ENCODE results near the gene P2RY14.
A peak's percentile ranks its signal among the peaks of the same experiment; 100 is the strongest.
"Not testable (repeated sequence)": the region's sequence is repeated elsewhere in the genome, so short reads cannot be mapped to it uniquely, and the experiment has no call there.

Gene P2RY14

DNA sequence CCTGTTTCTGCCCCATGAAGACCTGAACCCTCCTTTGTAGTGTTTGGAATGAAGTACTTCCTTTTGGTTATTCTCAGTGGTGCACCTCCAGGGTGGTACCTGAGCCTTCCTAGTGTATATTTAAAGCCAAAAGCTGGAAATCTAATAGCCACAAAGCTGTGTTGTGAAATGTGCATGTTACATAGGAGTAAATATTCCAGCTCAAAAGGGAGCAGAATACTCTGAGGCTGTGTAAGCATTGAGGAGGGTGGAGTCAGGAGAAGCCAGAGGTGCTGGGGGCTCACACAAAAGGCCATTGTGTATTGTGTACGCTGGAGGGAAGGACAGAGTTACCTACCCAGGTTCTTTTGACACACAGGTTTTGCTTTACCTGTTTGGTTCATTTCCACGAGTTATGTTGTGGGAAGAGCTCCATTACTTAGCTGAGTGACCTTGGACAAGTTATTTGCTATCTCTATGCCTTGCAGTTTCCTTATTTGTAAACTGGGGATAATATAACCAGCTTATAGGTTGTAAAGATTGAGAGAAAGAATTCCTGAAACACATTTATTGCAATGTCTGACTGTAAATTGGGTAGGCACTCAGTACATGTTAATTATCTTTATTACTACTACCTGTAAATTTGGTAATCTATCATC, 100.0 kb downstream of the P2RY14 start:
- Mint-ChIP-seq H3K36me3 (ENCODE audit: low read depth) (peaks cover 4% of the 10 kb centered on the region), H3K4me1 (ENCODE audit: low read depth) (peaks cover 29% of the 10 kb centered on the region), H3K27ac (no peak overlapping the region), H3K4me3 (no peak overlapping the region), H3K27me3 (ENCODE audit: low read depth) (no peaks in the 10 kb centered on the region), H3K9me3 (no peaks in the 10 kb centered on the region)

DNA sequence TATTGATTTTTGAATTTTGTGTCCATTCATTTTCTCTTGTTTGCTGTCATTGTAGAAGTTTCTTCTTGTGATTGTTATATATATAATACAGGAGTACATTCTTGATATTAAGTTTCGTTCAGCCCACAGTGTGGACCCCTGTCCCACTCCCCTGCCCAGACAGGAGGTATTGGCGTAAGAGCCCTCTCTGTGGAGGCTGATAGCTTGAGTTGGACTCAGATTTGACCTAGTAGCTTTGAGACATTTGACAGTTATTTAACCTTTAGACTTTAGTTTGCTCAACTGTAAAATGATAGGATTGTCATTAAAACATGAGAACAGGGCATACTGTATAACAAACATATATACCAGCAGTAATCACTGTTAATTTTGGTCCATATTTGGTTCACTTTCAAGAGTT, 102.4 kb downstream of the P2RY14 start:
- H3K27ac Mint-ChIP-seq, result no peak overlapping the region
- H3K9me3 Mint-ChIP-seq, result no peaks in the 10 kb centered on the region
- no peak overlapping the region for H3K4me3 Mint-ChIP-seq
- peaks cover 36% of the 10 kb centered on the region for H3K4me1 Mint-ChIP-seq (ENCODE audit: low read depth)
- H3K36me3 Mint-ChIP-seq (ENCODE audit: low read depth), result peaks cover 4% of the 10 kb centered on the region
- H3K27me3 Mint-ChIP-seq (ENCODE audit: low read depth), result no peaks in the 10 kb centered on the region

DNA sequence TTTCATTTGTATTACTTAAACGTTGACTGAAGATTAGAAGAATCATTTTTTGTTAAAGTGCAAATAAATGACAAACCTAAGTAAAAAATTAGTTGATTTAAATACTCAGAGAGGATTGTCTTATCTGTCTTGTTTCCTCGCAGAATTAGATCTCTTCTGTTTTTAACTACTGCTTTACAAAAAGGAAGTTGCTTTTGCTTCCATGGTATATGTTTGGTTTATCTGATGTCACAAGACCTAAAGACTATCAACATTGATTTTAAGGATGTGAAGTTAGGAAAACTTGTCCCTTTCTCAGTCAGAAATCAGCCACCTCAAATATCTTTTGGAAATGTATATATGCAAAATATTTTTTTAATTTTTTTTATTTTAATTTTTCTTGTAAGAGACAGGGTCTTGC, 104.0 kb downstream of the P2RY14 start:
- no peaks in the 10 kb centered on the region for H3K27me3 Mint-ChIP-seq (ENCODE audit: low read depth)
- no peak overlapping the region for H3K4me3 Mint-ChIP-seq
- H3K9me3 Mint-ChIP-seq, result no peaks in the 10 kb centered on the region
- H3K4me1 Mint-ChIP-seq (ENCODE audit: low read depth), result peaks cover 41% of the 10 kb centered on the region
- H3K27ac Mint-ChIP-seq, result no peak overlapping the region
- peaks cover 4% of the 10 kb centered on the region for H3K36me3 Mint-ChIP-seq (ENCODE audit: low read depth)

DNA sequence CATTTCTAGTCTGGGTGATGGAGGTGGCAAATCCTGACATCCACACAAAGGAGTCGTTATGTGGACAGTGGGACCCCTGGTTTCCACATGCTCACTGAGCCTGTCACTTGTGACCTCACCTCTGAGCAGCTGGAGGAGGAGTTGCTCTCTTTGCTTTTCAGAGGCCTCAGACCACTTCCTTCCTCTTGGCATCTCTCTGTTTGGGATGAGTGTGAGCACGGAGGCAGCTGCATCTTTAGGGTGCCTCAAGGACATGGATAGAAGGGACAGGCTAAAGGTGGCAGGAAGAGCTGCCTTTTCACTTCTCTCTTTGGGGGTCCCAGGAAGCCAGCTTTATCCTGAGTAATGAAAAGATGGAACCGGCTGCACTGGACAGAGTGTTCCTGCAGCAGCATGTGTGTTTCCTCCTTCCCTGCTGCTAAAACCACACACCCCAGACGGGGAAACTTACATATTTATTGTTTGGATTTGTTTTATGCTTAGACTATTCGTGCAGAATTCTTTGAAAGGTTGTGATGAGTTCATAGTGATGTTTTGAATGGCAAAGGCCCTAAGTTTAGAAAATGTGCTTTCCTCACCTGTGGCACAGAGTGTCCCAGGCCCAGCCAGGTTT, 107.1 kb downstream of the P2RY14 start:
- Mint-ChIP-seq H3K4me1 (ENCODE audit: low read depth) (peaks cover 47% of the 10 kb centered on the region), H3K27ac (peak overlapping the region; percentile 94), H3K9me3 (no peaks in the 10 kb centered on the region), H3K27me3 (ENCODE audit: low read depth) (no peaks in the 10 kb centered on the region), H3K36me3 (ENCODE audit: low read depth) (peaks cover 4% of the 10 kb centered on the region), H3K4me3 (peak overlapping the region; percentile 68)

DNA sequence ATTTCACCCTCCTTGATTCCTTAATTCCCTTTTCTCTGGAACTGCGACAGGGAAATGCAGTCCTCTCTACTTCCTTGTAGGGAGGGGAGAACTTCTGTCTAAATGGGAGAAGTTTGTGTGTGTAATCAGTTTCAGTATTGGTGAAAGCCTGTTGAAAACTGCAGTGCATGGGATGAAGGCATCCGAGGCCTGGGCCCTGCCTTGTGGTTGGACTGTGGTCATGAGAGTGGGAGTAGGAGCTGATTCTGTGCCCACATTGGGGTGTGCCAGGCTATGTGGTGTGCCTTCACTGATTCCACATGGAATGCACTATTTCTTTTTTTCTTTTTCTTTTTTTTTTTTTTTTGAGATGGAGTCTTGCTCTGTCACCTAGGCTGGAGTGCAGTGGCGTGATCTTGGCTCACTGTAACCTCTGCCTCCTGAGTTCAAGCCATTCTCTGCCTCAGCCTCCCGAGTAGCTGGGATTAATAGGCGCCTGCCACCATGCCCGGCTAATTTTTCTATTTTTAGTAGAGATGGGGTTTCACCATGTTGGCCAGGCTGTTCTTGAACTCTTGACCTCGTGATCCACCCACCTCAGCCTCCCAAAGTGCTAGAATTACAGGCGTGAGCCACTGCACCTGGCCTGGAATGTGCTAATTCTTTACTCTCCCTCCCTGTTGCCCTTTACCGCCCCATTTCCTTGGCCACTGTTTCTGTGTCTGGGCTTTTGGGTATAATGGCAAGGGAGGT, 108.2 kb downstream of the P2RY14 start:
- not testable (repeated sequence) for H3K36me3 Mint-ChIP-seq (ENCODE audit: low read depth); H3K27me3 Mint-ChIP-seq (ENCODE audit: low read depth); H3K9me3 Mint-ChIP-seq
- Mint-ChIP-seq H3K4me3 (peak overlapping the region; percentile 68), H3K27ac (peak overlapping the region; percentile 94), H3K4me1 (ENCODE audit: low read depth) (peaks cover 47% of the 10 kb centered on the region)

DNA sequence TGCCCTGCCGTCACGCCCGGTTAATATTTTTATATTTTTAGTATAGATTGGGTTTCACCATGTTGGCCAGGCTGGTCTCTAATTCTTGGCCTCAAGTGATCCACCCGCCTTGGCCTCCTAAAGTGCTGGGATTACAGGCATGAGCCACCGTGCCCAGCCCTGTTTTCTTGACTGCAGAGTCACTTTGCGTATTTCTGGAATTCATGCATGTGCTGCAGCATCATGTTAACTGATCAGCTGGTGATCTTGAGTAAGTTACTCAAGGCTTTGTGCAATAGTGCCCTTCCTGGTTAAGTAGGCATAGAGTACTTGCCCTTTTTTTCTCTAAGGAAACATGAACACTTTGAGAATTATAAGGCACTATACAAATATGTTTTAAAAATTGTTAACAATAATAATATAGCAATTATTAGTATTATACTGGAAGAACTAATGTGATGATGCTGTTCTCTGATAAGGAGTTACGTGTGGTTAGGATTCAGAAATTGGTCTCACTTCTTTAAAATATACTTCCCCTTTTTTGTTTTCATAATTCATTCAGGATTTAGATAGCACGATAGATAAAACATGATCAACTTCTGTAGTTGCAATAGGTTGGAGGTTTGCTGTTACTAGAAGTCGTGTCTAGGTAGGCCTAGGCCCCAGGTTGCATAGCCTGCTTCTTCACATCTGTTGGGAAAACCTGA, 108.9 kb downstream of the P2RY14 start:
- Mint-ChIP-seq H3K9me3 (no peaks in the 10 kb centered on the region), H3K36me3 (ENCODE audit: low read depth) (peaks cover 4% of the 10 kb centered on the region), H3K4me1 (ENCODE audit: low read depth) (peaks cover 47% of the 10 kb centered on the region), H3K27me3 (ENCODE audit: low read depth) (no peaks in the 10 kb centered on the region), H3K4me3 (no peak overlapping the region), H3K27ac (peak overlapping the region; percentile 79)

DNA sequence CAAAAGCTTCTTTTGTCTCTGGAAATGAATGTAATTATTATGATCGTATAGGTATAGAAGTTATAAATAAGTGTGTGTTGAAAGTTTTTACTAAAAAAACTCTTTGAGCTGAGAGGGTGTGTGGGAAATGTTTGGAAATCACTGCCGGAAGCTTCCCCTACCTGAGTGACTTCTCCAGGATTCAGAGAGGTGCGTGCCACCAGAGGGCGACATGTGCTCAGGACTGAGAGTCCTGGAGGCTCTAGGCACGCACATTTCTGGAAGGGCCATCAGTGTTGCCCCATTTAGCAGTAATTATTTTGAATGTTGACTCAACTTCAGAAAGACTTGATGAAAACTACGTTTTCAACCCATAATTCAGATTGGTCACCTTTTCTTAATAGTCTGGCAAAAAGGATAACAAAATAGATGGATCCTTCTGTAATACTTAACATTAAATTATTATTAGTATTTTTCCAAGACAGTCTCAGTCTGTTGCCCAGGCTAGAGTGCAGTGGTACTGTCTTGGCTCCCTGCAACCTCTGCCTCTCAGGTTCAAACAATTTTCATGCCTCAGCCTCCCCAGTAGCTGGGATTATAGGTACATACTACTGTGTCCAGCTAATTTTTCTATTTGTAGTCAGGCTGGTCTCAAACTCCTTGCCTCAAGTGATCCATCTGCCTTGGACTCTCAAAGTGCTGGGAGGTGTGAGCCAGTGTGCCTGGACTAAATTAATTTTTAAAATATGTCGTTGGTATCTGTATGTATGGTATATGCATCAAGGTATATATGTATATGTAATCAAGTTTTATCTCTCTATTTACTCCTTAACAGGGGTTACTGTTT, 109.9 kb downstream of the P2RY14 start:
- H3K9me3 Mint-ChIP-seq, result no peaks in the 10 kb centered on the region
- no peaks in the 10 kb centered on the region for H3K36me3 Mint-ChIP-seq (ENCODE audit: low read depth)
- no peak overlapping the region for H3K4me3 Mint-ChIP-seq
- H3K4me1 Mint-ChIP-seq (ENCODE audit: low read depth), result peaks cover 41% of the 10 kb centered on the region
- peak overlapping the region; percentile 21 for H3K27ac Mint-ChIP-seq
- no peaks in the 10 kb centered on the region for H3K27me3 Mint-ChIP-seq (ENCODE audit: low read depth)

DNA sequence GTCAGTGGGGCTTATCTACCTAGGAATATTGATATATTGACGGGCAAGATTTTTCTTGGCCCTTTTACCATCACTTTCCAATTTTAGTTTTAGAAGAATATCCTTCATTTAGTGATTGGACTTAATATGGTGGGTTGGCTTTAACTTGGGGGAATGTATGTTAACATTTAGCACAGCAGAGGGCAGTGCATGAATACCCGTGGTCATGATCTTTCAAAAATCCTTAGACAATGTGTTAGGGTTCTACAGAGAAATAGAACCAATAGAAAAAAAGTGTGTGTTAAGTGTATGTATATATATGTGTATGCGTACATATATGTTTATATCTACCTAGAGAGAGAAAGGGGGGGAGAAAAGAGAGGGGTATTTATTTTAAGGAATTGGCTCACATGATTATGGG, 112.2 kb downstream of the P2RY14 start:
- no peak overlapping the region for H3K4me3 Mint-ChIP-seq
- no peak overlapping the region for H3K27ac Mint-ChIP-seq
- no peaks in the 10 kb centered on the region for H3K27me3 Mint-ChIP-seq (ENCODE audit: low read depth)
- no peaks in the 10 kb centered on the region for H3K36me3 Mint-ChIP-seq (ENCODE audit: low read depth)
- peaks cover 23% of the 10 kb centered on the region for H3K4me1 Mint-ChIP-seq (ENCODE audit: low read depth)
- H3K9me3 Mint-ChIP-seq, result no peaks in the 10 kb centered on the region

DNA sequence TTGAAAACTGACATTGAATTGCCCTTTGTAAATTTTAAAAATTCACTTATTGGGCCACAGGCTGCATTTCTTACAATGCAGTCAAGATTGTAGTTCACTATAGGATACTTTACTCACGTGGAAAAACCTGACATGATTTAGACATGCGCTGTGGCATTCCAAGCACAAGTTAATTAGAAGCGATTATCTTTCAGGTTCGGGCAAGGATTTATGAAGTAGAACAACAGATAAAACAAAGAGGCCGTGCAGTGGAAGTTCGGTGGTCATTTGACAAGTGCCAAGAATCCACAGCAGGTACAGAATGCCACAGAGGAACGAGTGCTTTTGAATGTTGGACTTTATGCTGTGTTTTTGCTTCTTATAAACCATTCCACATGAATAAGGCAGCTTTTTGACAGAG, 113.1 kb downstream of the P2RY14 start:
- H3K4me1 Mint-ChIP-seq (ENCODE audit: low read depth), result peaks cover 14% of the 10 kb centered on the region
- no peak overlapping the region for H3K27ac Mint-ChIP-seq
- H3K36me3 Mint-ChIP-seq (ENCODE audit: low read depth), result no peaks in the 10 kb centered on the region
- no peaks in the 10 kb centered on the region for H3K9me3 Mint-ChIP-seq
- no peaks in the 10 kb centered on the region for H3K27me3 Mint-ChIP-seq (ENCODE audit: low read depth)
- no peak overlapping the region for H3K4me3 Mint-ChIP-seq
